Transverse colon (tissue), 4 donors: ENCODE data around the gene CFAP58. TPM values are rescaled to one million over a fixed set of nuclear protein-coding genes. Genes with fewer than 3 reads are reported as not detected.
A peak's percentile ranks its signal among the peaks of the same experiment; 100 is the strongest.

Experiments used
- DNase-seq: peaks from one replicate; pipeline ENCODE4 v3.0.0-alpha.2; 2019
- H3K27ac ChIP-seq, 4 donors: fragments of 200-600 bp; sonication (generic); 2 replicates each; pipeline ENCODE4 v1.5.1; 2016 to 2018; ENCODE audit warnings: inconsistent platforms in 4 of 4
- H3K27me3 ChIP-seq: fragments of 200-600 bp; sonication (generic); 2 replicates; pipeline ENCODE4 v1.5.1; 2017; ENCODE audit warnings: inconsistent platforms
- H3K36me3 ChIP-seq, 4 donors: fragments of 200-600 bp; sonication (generic); 2 replicates each; pipeline ENCODE4 v1.5.1; 2017 to 2019; ENCODE audit warnings: inconsistent platforms in 4 of 4
- H3K4me1 ChIP-seq, 4 donors: fragments of 200-600 bp; sonication (generic); 2 replicates each; pipeline ENCODE4 v1.5.1; 2017 to 2020; ENCODE audit warnings: inconsistent platforms in 4 of 4
- H3K4me3 ChIP-seq, 4 donors: fragments of 200-600 bp; sonication (generic); 1 replicate in 1 of 4; 2 replicates in 3 of 4; pipeline versions ENCODE4 v1.5.1 to v1.6.1; 2017 to 2019; ENCODE audit warnings: inconsistent platforms in 4 of 4
- H3K9me3 ChIP-seq, 2 donors: fragments of 200-600 bp; sonication (generic); 2 replicates each; pipeline ENCODE4 v1.5.1; 2017 to 2019; ENCODE audit warnings: inconsistent platforms in 2 of 2
- CTCF ChIP-seq, 5 experiments: fragments of 200-600 bp in 3 of 5; fragments of 450-650 bp in 2 of 5; sonication (generic) in 3 of 5; IDR thresholded peaks; 1 replicate in 2 of 5; 2 replicates in 3 of 5; pipeline ENCODE4 v1.5.1; 2016 to 2017; ENCODE audit warnings: antibody characterized with exemption in 5 of 5, inconsistent platforms in 3 of 5, mild to moderate bottlenecking in 2 of 5, moderate library complexity in 1 of 5
- EP300 ChIP-seq: sonication (generic); formaldehyde crosslinking; IDR thresholded peaks from one replicate; pipeline ENCODE4 v1.6.1; 2017; ENCODE audit warnings: antibody characterized with exemption, low read depth
- POLR2A ChIP-seq: fragments of 450-650 bp; IDR thresholded peaks from one replicate; pipeline ENCODE4 v1.6.1; 2016; ENCODE audit warnings: antibody characterized with exemption, mild to moderate bottlenecking, moderate library complexity
- POLR2AphosphoS5 ChIP-seq, 3 donors: sonication (generic); formaldehyde crosslinking; IDR thresholded peaks; one replicate each; pipeline ENCODE4 v1.6.1; 2016; ENCODE audit warnings: antibody characterized with exemption in 3 of 3
- WGBS, 2 donors: methylation state at CpG; one replicate each; pipeline ENCODE4 v1.1.5; 2018; ENCODE audit warnings: low coverage in 1 of 2; 5-methylcytosine and 5-hydroxymethylcytosine counted together
- in situ Hi-C, 4 donors: fragments of 200-750 bp; cut with MboI; loops; one replicate each; pipeline versions ENCODE4 v1.15.0 to v1.15.1; 2017; ENCODE audit warnings: low sequenced_read_pairs in 3 of 4, low pct_ligation_motif_present in 1 of 4, low pct_unique_long_range_greater_than_20kb in 1 of 4
- intact Hi-C: fragments of 100-400 bp; cut with DNase I; formaldehyde crosslinking; loops from one replicate; pipeline ENCODE4 v1.15.1; 2023; ENCODE audit warnings: low total_unique reads
- total RNA-seq, 4 donors: library from RNA; depleted of rRNA; stranded (reverse); fragments of >200 nt; gene quantifications; one replicate each; pipeline ENCODE4 v1.1.0, GENCODE V29; 2016

Gene CFAP58
- total RNA-seq, 4 donors from 2014 or later = 0.16 to 0.27 TPM; not detected in 2

- Histone ChIP-seq H3K27me3 (no peaks in the 10 kb centered on the region), H3K4me1 (peaks cover 18 to 81% (median 48%) of the 10 kb centered on the region in 4 donors), H3K36me3 (no peaks in the 10 kb centered on the region), H3K4me3 (no peak overlapping the region), H3K9me3 (no peaks in the 10 kb centered on the region), H3K27ac (peak overlapping the region in 2 of 4 donors; percentile 34 to 90)
- whole genome bisulfite sequencing, 2 donors = 73 to 80% methylated on average over 1 to 8 of the region's 8 CpGs
- DNase-seq = no peak
- no peak for TF ChIP-seq EP300
- TF ChIP-seq POLR2A = no peak
- no peak for TF ChIP-seq CTCF (IDR thresholded peaks at IDR 0.05)
- no peak for TF ChIP-seq POLR2AphosphoS5 (IDR thresholded peaks at IDR 0.05)
- intact Hi-C loops = no loop called here
- in situ Hi-C loops = no loop called here
Measured at GRCh38 chr10:104321725-104322415, 31.8 kb upstream of the CFAP58 start.

GRCh38 chr10:104322416-104322782 is 31.2 kb upstream of the CFAP58 start:
- H3K27me3 ChIP-seq = no peaks in the 10 kb centered on the region
- 62% methylated on average over 7 of the region's 7 CpGs; no CpG with 5 or more reads in 1 of the 2 donors for WGBS, 2 donors
- H3K4me3 ChIP-seq = no peak overlapping the region
- no peaks in the 10 kb centered on the region for H3K36me3 ChIP-seq
- intact Hi-C loops (no loop called here), in situ Hi-C loops (no loop called here)
- peaks cover 18 to 82% (median 48%) of the 10 kb centered on the region in 4 donors for H3K4me1 ChIP-seq
- TF ChIP-seq POLR2AphosphoS5 (IDR thresholded peaks at IDR 0.05) (no peak), POLR2A (no peak), CTCF (IDR thresholded peaks at IDR 0.05) (no peak), EP300 (no peak)
- DNase-seq = peak; percentile 47
- H3K27ac ChIP-seq = peak overlapping the region in 2 of 4 donors; percentile 34 to 90
- no peaks in the 10 kb centered on the region for H3K9me3 ChIP-seq

- no peaks in the 10 kb centered on the region for H3K36me3 ChIP-seq
- H3K27ac ChIP-seq = peak overlapping the region in 2 of 4 donors; percentile 34 to 90
- no peak for TF ChIP-seq EP300
- H3K4me1 ChIP-seq = peaks cover 25 to 88% (median 54%) of the 10 kb centered on the region in 4 donors
- no peak for DNase-seq
- intact Hi-C loops (no loop called here), in situ Hi-C loops (no loop called here)
- no peaks in the 10 kb centered on the region for H3K27me3 ChIP-seq
- no peak overlapping the region for H3K4me3 ChIP-seq
- WGBS, 2 donors = 80 to 87% methylated on average over 1 of the region's 1 CpG
- H3K9me3 ChIP-seq = no peaks in the 10 kb centered on the region
Measured at GRCh38 chr10:104323085-104323484, 30.5 kb upstream of the CFAP58 start.

- intact Hi-C loops = no loop called here
- no peaks in the 10 kb centered on the region for H3K27me3 ChIP-seq
- no peak for DNase-seq
- no peak overlapping the region for H3K4me3 ChIP-seq
- in situ Hi-C loops = no loop called here
- H3K27ac ChIP-seq = peak overlapping the region in 2 of 4 donors; percentile 1 to 90
- H3K4me1 ChIP-seq = peaks cover 32 to 94% (median 60%) of the 10 kb centered on the region in 4 donors
- no peaks in the 10 kb centered on the region for H3K36me3 ChIP-seq
- TF ChIP-seq EP300 (no peak), POLR2A (no peak), CTCF (IDR thresholded peaks at IDR 0.05) (no peak), POLR2AphosphoS5 (IDR thresholded peaks at IDR 0.05) (no peak)
- 95% methylated on average over 4 of the region's 4 CpGs; no CpG with 5 or more reads in 1 of the 2 donors for WGBS, 2 donors
- H3K9me3 ChIP-seq = no peaks in the 10 kb centered on the region
Measured at GRCh38 chr10:104323760-104324201, 29.9 kb upstream of the CFAP58 start.
